Breast epithelium (tissue), 4 donors: ENCODE data around the gene TMPRSS13. TPM values are rescaled to one million over a fixed set of nuclear protein-coding genes. Genes with fewer than 3 reads are reported as not detected.
"Not testable (repeated sequence)": the region's sequence is repeated elsewhere in the genome, so short reads cannot be mapped to it uniquely, and the experiment has no call there.

Experiments used
- DNase-seq, 2 donors: peaks; one replicate each; pipeline ENCODE4 v3.0.0-alpha.2; 2019; ENCODE audit warnings: low spot score in 2 of 2
- H3K27ac ChIP-seq, 2 donors: fragments of 200-600 bp; sonication (generic) in 1 of 2; one replicate each; pipeline ENCODE4 v1.5.1; 2016 to 2019; ENCODE audit warnings: mild to moderate bottlenecking in 1 of 2
- H3K27me3 ChIP-seq, 2 donors: fragments of 200-600 bp; sonication (generic) in 1 of 2; one replicate each; pipeline versions ENCODE4 v1.5.1 to v1.6.0; 2017 to 2019; ENCODE audit warnings: control low read depth in 1 of 2, mild to moderate bottlenecking in 1 of 2
- H3K36me3 ChIP-seq: fragments of 200-600 bp; one replicate; pipeline ENCODE4 v1.5.1; 2019
- H3K4me1 ChIP-seq, 2 donors: fragments of 200-600 bp; sonication (generic); one replicate each; pipeline ENCODE4 v1.5.1; 2016 to 2019; ENCODE audit warnings: control low read depth in 1 of 2
- H3K4me3 ChIP-seq, 3 donors: fragments of 200-600 bp; sonication (generic); 1 replicate in 2 of 3; 2 replicates in 1 of 3; pipeline ENCODE4 v1.5.1; 2016 to 2019; ENCODE audit warnings: mild to moderate bottlenecking in 3 of 3, moderate library complexity in 2 of 3
- H3K9me3 ChIP-seq, 2 donors: fragments of 200-600 bp; sonication (generic) in 1 of 2; one replicate each; pipeline ENCODE4 v1.5.1; 2016 to 2019; ENCODE audit warnings: control low read depth in 1 of 2
- CTCF ChIP-seq, 3 donors: fragments of 450-650 bp; IDR thresholded peaks; one replicate each; pipeline ENCODE4 v1.5.1; 2016 to 2017; ENCODE audit warnings: antibody characterized with exemption in 3 of 3, mild to moderate bottlenecking in 3 of 3, moderate library complexity in 3 of 3
- POLR2A ChIP-seq: fragments of 450-650 bp; IDR thresholded peaks from one replicate; pipeline ENCODE4 v1.6.1; 2016; ENCODE audit warnings: antibody characterized with exemption, mild to moderate bottlenecking, moderate library complexity
- POLR2AphosphoS5 ChIP-seq, 3 donors: sonication (generic); formaldehyde crosslinking; IDR thresholded peaks; one replicate each; pipeline ENCODE4 v1.6.1; 2017; ENCODE audit warnings: antibody characterized with exemption in 3 of 3
- intact Hi-C: fragments of 100-400 bp; cut with DNase I; formaldehyde crosslinking; loops from one replicate; pipeline ENCODE4 v1.15.1; 2023; ENCODE audit warnings: low total_unique reads
- total RNA-seq, 3 donors: library from RNA; depleted of rRNA; stranded (reverse); fragments of >200 nt; gene quantifications; one replicate each; pipeline ENCODE4 v1.1.0, GENCODE V29; 2016

Gene TMPRSS13
- total RNA-seq, result 10 to 100 TPM in 2 of 3 donors, under 1 TPM in 1; 0.32 to 34.0 (median 12.5) TPM

DNA sequence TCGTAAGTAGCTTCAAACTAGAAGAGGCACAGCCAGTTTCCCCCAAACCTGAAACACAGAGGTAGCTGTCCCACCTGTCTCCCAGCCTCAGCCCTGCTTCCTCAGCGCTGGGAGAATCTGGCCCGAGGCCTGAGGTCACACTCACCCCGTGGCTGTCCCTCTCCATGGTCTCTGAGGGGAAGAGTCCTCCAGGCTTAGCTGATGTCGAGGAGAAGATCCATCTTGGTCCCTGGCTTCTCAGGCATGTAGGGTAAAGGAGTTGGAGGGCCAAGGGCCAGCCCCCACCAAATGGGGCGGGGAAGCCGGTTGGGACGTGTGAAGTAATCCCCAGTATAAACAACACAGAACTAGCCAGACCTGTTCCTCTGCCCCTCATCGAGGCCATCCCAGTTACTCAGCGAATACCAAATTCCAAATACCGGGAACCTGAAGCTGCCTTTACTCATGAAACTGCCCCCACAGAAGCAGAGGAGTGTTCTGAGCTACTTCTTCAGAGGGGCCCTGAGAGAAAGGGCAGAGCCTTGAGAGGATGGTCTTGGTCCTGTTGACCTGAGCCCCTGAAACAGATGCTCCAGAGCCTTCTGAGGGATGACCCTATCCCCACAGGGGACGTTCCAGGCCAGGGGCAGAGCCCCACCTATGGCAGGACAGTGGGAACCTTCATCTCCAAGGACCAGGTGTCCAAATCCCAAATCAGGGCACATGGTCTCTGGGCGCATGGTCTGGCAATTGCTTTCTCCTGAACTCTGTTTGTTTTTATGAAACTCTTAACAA lies at the start of gene TMPRSS13:
Gene TMPRSS13, minus strand, starts transcription at position 261 of the 774 bp plus-strand sequence. Its CDS starts 95 bp downstream, at position 166.
- Histone ChIP-seq H3K4me1 (no peaks in the 10 kb centered on the region), H3K27ac (peak within 1 kb of the TSS; percentile 92 to 95), H3K4me3 (peak within 1 kb of the TSS in 2 of 3 donors; percentile 45 to 64), H3K27me3 (no peaks in the 10 kb centered on the region), H3K9me3 (no peaks in the 10 kb centered on the region), H3K36me3 (no peaks in the 10 kb centered on the region)
- peak; percentile 80 to 89 for DNase-seq
- intact Hi-C loops, result no loop called here
- TF ChIP-seq POLR2AphosphoS5 (IDR thresholded peaks at IDR 0.05), result peak in 1 of 3 donors; percentile 72
- TF ChIP-seq CTCF (IDR thresholded peaks at IDR 0.05), result no peak

- Histone ChIP-seq H3K9me3 (no peaks in the 10 kb centered on the region), H3K4me1 (no peaks in the 10 kb centered on the region), H3K36me3 (no peaks in the 10 kb centered on the region), H3K27ac (no peak overlapping the region), H3K4me3 (no peak overlapping the region), H3K27me3 (no peaks in the 10 kb centered on the region)
- DNase-seq, result no peak
- intact Hi-C loops, result no loop called here
- TF ChIP-seq CTCF (IDR thresholded peaks at IDR 0.05) (no peak), POLR2A (no peak), POLR2AphosphoS5 (IDR thresholded peaks at IDR 0.05) (no peak)
These were observed 49.8 kb upstream of the TMPRSS13 start for GRCh38 chr11:117978991-117979390.

GRCh38 chr11:117978291-117978910 lies 49.2 kb upstream of the TMPRSS13 start:
- H3K36me3 ChIP-seq, H3K4me1 ChIP-seq, H3K27me3 ChIP-seq, H3K9me3 ChIP-seq, DNase-seq, H3K4me3 ChIP-seq, H3K27ac ChIP-seq, intact Hi-C loops: not testable (repeated sequence)

DNA sequence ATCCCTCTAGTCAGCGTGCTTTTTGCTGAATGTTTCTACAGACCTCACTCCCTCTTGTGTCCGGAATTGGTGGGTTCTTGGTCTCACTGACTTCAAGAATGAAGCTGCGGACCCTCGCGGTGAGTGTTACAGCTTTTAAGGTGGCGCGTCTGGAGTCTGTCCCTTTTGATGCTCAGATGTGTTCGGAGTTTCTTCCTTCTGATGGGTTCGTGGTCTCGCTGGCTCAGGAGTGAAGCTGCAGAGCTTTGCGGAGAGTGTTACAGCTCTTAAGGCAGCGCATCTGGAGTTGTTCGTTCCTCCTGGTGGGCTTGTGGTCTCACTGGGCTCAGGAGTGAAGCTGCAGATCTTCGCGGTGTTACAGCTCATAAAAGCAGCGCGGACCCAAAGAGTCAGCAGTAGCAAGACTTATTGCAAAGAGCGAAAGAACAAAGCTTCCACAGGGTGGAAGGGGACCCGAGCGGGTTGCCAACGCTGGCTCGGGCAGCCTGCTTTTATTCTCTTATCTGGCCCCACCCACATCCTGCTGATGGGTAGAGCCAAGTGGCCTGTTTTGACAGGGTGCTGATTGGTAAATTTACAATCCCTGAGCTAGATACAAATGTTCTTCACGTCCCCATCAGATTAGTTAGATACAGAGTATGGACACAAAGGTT lies 48.5 kb upstream of the TMPRSS13 start:
- H3K4me3 ChIP-seq, H3K9me3 ChIP-seq, DNase-seq, H3K27me3 ChIP-seq, H3K36me3 ChIP-seq, intact Hi-C loops, H3K27ac ChIP-seq, H3K4me1 ChIP-seq: not testable (repeated sequence)

GRCh38 chr11:117977029-117977428 lies 47.8 kb upstream of the TMPRSS13 start:
- H3K4me3 ChIP-seq, result no peak overlapping the region
- intact Hi-C loops, result no loop called here
- no peak overlapping the region for H3K27ac ChIP-seq
- DNase-seq, result no peak
- TF ChIP-seq POLR2AphosphoS5 (IDR thresholded peaks at IDR 0.05) (no peak), POLR2A (no peak), CTCF (IDR thresholded peaks at IDR 0.05) (no peak)
- no peaks in the 10 kb centered on the region for H3K4me1 ChIP-seq
- no peaks in the 10 kb centered on the region for H3K27me3 ChIP-seq
- no peaks in the 10 kb centered on the region for H3K9me3 ChIP-seq
- no peaks in the 10 kb centered on the region for H3K36me3 ChIP-seq

DNA sequence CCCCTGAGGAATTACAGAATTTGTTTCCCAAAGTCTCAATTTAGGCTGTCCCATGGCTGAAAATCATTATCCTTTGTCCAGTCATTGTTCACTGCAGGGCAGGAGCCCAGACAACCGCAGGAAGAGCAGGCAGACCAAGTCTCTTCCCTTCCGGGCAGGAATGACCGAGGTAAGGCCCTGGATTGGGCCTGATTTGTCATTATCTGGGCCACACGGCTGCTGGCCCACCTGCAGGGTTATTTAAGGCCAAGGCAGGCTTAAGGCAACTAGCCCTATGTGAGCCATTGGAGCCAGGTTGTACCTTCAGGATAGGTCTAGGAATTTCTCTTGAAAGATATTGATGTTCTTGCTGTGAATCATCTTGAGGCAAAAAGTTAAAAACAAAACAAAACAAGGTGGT lies 47.2 kb upstream of the TMPRSS13 start:
- no peak for TF ChIP-seq CTCF (IDR thresholded peaks at IDR 0.05)
- no peak for TF ChIP-seq POLR2AphosphoS5 (IDR thresholded peaks at IDR 0.05)
- no peak for TF ChIP-seq POLR2A
- Histone ChIP-seq H3K36me3 (no peaks in the 10 kb centered on the region), H3K4me1 (no peaks in the 10 kb centered on the region), H3K27me3 (no peaks in the 10 kb centered on the region), H3K4me3 (no peak overlapping the region), H3K9me3 (no peaks in the 10 kb centered on the region), H3K27ac (no peak overlapping the region)
- no peak for DNase-seq
- intact Hi-C loops, result no loop called here
